Body of pancreas (tissue), 4 donors: Measurements from ENCODE around the gene IGSF21. TPM values are rescaled to one million over a fixed set of nuclear protein-coding genes. Genes with fewer than 3 reads are reported as not detected.

Source experiments
- ATAC-seq: fragments of 150-250 bp; one replicate; pipeline ENCODE4 v1.9.1; 2016
- DNase-seq, 4 donors: peaks; one replicate each; pipeline ENCODE4 v3.0.0-alpha.2; 2019
- H3K27ac ChIP-seq, 4 donors: fragments of 200-600 bp; sonication (generic); 1 replicate in 3 of 4; 2 replicates in 1 of 4; pipeline versions ENCODE4 v1.5.1 to v1.6.1; 2016 to 2019; ENCODE audit warnings: mild to moderate bottlenecking in 1 of 4, mixed read lengths in 1 of 4, moderate library complexity in 1 of 4
- H3K27me3 ChIP-seq, 2 donors: fragments of 200-600 bp; sonication (generic); one replicate each; pipeline ENCODE4 v1.6.0; 2016; ENCODE audit warnings: mild to moderate bottlenecking in 1 of 2
- H3K36me3 ChIP-seq, 2 donors: fragments of 200-600 bp; sonication (generic); replicated peaks in 1 of 2; 2 replicates each; pipeline ENCODE4 v1.5.1; 2016; ENCODE audit warnings: low read depth in 2 of 2; ENCODE audit not compliant: insufficient read depth in 1 of 2
- H3K4me1 ChIP-seq: fragments of 200-600 bp; sonication (generic); one replicate; pipeline ENCODE4 v1.6.0; 2016
- H3K4me3 ChIP-seq, 2 donors: fragments of 200-600 bp; sonication (generic); 1 replicate in 1 of 2; 2 replicates in 1 of 2; pipeline ENCODE4 v1.5.1; 2016 to 2019
- H3K9me3 ChIP-seq, 3 donors: fragments of 200-600 bp; sonication (generic); 1 replicate in 2 of 3; 2 replicates in 1 of 3; pipeline ENCODE4 v1.5.1; 2016
- POLR2A ChIP-seq, 3 donors: fragments of 450-650 bp; IDR thresholded peaks; one replicate each; pipeline ENCODE4 v1.6.1; 2016; ENCODE audit warnings: antibody characterized with exemption in 3 of 3, mild to moderate bottlenecking in 2 of 3
- WGBS, 2 donors: methylation state at CpG; one replicate each; pipeline ENCODE4 v1.1.5; 2017; 5-methylcytosine and 5-hydroxymethylcytosine counted together
- intact Hi-C: fragments of 100-400 bp; cut with DNase I; formaldehyde crosslinking; loops from one replicate; pipeline ENCODE4 v1.15.1; 2023
- total RNA-seq, 2 donors: library from RNA; depleted of rRNA; stranded (reverse); fragments of >200 nt; gene quantifications; one replicate each; pipeline ENCODE4 v1.1.0, GENCODE V29; 2016
- TF ChIP-seq, protein P1 (sequence below), 7 experiments: fragments of 450-650 bp in 4 of 7; fragments of 200-600 bp in 3 of 7; sonication (generic) in 3 of 7; IDR thresholded peaks; one replicate each; pipeline ENCODE4 v1.5.1; 2016 to 2019; ENCODE audit warnings: antibody characterized with exemption in 7 of 7

IGSF21 gene
- total RNA-seq, 2 donors from 2014 or later: 0.33 to 2.1 TPM

DNA sequence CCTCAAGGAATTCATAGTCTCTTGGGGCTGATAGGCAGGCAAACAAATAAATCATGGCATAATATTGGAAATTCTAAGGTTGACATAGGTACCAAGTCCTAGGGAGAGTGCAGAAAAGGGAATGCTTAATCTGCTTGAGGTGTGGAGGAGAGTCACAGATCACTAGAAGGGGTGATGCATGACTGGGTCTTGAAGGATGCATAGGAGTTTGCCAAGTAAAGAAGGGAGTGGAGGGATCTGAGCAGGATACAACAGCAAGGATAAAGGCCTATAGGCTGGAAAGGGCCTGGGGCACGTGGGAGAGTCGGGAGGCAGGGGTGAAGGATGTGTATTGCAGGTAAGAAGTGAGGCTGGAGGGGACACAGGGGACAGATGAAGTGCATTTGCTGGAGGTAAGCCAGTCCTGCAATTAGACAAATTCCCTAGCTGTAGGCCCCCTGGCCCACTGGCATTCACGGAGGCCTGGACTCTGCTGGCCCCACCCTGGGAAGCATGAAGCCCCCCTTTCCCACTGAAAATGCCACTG, 15.9 kb downstream of the IGSF21 start:
- intact Hi-C loops: no loop called here
- no peak for ATAC-seq
- TF ChIP-seq POLR2A (IDR thresholded peaks at IDR 0.05): no peak
- TF ChIP-seq, protein P1, sequence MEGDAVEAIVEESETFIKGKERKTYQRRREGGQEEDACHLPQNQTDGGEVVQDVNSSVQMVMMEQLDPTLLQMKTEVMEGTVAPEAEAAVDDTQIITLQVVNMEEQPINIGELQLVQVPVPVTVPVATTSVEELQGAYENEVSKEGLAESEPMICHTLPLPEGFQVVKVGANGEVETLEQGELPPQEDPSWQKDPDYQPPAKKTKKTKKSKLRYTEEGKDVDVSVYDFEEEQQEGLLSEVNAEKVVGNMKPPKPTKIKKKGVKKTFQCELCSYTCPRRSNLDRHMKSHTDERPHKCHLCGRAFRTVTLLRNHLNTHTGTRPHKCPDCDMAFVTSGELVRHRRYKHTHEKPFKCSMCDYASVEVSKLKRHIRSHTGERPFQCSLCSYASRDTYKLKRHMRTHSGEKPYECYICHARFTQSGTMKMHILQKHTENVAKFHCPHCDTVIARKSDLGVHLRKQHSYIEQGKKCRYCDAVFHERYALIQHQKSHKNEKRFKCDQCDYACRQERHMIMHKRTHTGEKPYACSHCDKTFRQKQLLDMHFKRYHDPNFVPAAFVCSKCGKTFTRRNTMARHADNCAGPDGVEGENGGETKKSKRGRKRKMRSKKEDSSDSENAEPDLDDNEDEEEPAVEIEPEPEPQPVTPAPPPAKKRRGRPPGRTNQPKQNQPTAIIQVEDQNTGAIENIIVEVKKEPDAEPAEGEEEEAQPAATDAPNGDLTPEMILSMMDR (IDR thresholded peaks at IDR 0.05): no peak
- Histone ChIP-seq H3K27me3 (peaks cover 0 to 4% of the 10 kb centered on the region in 2 donors), H3K36me3 (no peaks in the 10 kb centered on the region), H3K4me1 (no peaks in the 10 kb centered on the region), H3K4me3 (no peak overlapping the region), H3K27ac (no peak overlapping the region), H3K9me3 (no peaks in the 10 kb centered on the region)
- 52 to 58% methylated on average over 3 of the region's 3 CpGs for whole genome bisulfite sequencing, 2 donors
- DNase-seq: no peak

DNA sequence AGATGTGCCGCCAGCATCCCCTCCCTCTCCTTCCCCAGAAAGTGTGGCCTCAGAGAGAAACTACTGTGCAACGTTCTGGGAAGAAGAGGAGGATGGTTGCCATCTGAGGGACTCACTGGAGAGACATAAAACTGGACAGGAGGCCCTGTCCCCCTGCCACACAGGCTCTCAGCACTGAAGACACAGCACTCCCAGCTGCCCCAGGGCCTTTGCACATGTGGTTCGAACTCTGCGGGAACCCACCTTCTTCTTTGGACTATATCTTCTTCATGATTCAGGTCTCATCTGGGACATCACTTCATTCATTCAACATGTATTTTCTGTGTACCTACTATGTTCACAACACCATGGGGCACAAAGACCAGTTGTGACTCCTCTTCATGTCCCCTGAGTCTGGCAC, 17.4 kb downstream of the IGSF21 start:
- Histone ChIP-seq H3K9me3 (no peaks in the 10 kb centered on the region), H3K36me3 (no peaks in the 10 kb centered on the region), H3K27me3 (peaks cover 0 to 4% of the 10 kb centered on the region in 2 donors), H3K4me1 (no peaks in the 10 kb centered on the region), H3K27ac (no peak overlapping the region), H3K4me3 (no peak overlapping the region)
- 81 to 89% methylated on average over 4 of the region's 4 CpGs for WGBS, 2 donors
- TF ChIP-seq, protein P1 (IDR thresholded peaks at IDR 0.05): no peak
- TF ChIP-seq POLR2A (IDR thresholded peaks at IDR 0.05): no peak
- intact Hi-C loops: no loop called here
- ATAC-seq (no peak), DNase-seq (no peak)

DNA sequence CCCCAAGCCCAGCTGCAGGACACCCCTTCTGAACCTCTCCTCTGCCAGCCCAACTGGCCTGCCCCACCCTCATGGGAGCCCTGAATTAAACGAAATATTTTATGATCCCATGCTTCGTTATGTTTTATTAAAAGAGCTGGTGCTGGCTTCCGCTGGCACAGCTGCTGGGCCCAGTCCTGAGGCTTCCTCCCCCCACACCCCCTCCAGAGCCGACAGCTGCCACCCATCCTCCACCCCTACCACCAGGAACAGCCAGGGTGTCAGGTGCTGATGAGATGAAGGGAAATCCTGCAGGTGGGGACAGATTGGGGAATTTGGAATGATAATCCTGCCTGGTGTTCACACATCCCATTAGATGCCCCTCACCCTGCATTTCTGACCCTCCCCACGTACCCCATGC, 19.0 kb downstream of the IGSF21 start:
- DNase-seq: no peak
- TF ChIP-seq, protein P1 (IDR thresholded peaks at IDR 0.05): no peak
- no peak for TF ChIP-seq POLR2A (IDR thresholded peaks at IDR 0.05)
- Histone ChIP-seq H3K27me3 (no peaks in the 10 kb centered on the region), H3K36me3 (no peaks in the 10 kb centered on the region), H3K4me3 (no peak overlapping the region), H3K27ac (no peak overlapping the region), H3K9me3 (no peaks in the 10 kb centered on the region), H3K4me1 (no peaks in the 10 kb centered on the region)
- no peak for ATAC-seq
- WGBS, 2 donors: 42 to 61% methylated on average over 2 to 5 of the region's 5 CpGs
- intact Hi-C loops: no loop called here

DNA sequence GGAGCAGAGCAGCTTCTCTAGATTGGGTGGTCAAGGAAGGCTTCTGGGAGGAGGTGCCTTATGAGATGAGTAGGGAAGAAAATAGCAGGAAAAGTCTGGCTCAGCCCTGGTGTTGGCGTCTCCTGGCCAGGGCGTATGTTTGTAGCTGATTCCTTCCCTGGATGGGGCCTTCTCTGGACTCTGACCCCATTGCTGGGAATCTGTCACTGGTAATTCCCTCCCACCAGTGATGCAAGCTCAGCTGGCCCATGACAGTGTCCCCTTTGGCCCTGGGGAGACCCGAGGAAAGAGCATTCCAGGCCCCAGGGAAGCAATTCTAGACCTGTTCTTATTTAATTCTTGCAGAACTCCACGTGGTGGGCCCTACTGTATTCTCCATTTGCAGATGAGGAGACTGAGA, 20.7 kb downstream of the IGSF21 start:
- Histone ChIP-seq H3K4me3 (no peak overlapping the region), H3K27ac (no peak overlapping the region), H3K27me3 (no peaks in the 10 kb centered on the region), H3K9me3 (no peaks in the 10 kb centered on the region), H3K36me3 (no peaks in the 10 kb centered on the region), H3K4me1 (no peaks in the 10 kb centered on the region)
- ATAC-seq: no peak
- TF ChIP-seq POLR2A (IDR thresholded peaks at IDR 0.05): no peak
- TF ChIP-seq, protein P1 (IDR thresholded peaks at IDR 0.05): no peak
- intact Hi-C loops: no loop called here
- DNase-seq: no peak
- 24 to 44% methylated on average over 4 of the region's 4 CpGs for WGBS, 2 donors

DNA sequence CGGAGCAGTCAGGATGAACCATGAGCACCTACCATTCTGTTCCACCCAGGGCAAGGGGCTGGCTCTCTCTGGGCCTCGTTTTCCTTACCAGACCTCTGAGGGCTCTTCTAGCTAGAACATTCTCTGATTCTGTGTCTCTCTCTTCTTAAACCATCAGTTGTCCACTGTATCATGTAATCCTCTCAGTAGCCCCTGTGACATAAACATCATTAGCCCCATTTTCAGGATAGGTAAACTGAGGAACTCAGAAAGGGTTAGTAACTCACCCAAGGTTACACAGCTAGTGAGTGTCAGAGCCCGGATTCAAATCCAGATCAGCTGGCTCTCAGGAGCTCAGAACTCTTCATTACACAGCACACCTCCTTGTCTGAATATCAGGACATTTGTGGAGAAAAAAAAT, 22.8 kb downstream of the IGSF21 start:
- WGBS, 2 donors: 30 to 34% methylated on average over 3 of the region's 3 CpGs

More for the DNA sequence above, 22.8 kb downstream of the IGSF21 start:
- no peak for TF ChIP-seq POLR2A (IDR thresholded peaks at IDR 0.05)
- TF ChIP-seq, protein P1 (IDR thresholded peaks at IDR 0.05): no peak
- H3K4me1 ChIP-seq: no peaks in the 10 kb centered on the region
- H3K9me3 ChIP-seq: no peaks in the 10 kb centered on the region
- no peak overlapping the region for H3K27ac ChIP-seq
- H3K4me3 ChIP-seq: no peak overlapping the region
- no peaks in the 10 kb centered on the region for H3K36me3 ChIP-seq
- intact Hi-C loops: no loop called here
- DNase-seq: no peak
- no peak for ATAC-seq
- no peaks in the 10 kb centered on the region for H3K27me3 ChIP-seq
